Endodermal cell (in vitro differentiated cells): Measurements from ENCODE around the gene DCTN3. TPM values are rescaled to one million over a fixed set of nuclear protein-coding genes. Genes with fewer than 3 reads are reported as not detected.

Experiments
- DNase-seq: peaks from one replicate; pipeline ENCODE4 v3.0.0-alpha.2; 2017
- H3K27ac ChIP-seq: 2 replicates; pipeline ENCODE4 v1.5.1; 2013; ENCODE audit warnings: mild to moderate bottlenecking, low read depth, low read length, moderate library complexity
- H3K27me3 ChIP-seq: 2 replicates; pipeline ENCODE4 v1.6.1; 2013; ENCODE audit warnings: mild to moderate bottlenecking, low read length, moderate library complexity; ENCODE audit not compliant: insufficient read depth, control insufficient read depth, poor library complexity, severe bottlenecking
- H3K36me3 ChIP-seq: 2 replicates; pipeline ENCODE4 v1.7.0; 2013; ENCODE audit warnings: mild to moderate bottlenecking, low read length, moderate library complexity; ENCODE audit not compliant: control insufficient read depth, insufficient read depth
- H3K4me1 ChIP-seq: one replicate; pipeline ENCODE4 v1.7.0; 2013; ENCODE audit warnings: low read length; ENCODE audit not compliant: control insufficient read depth, insufficient read depth
- H3K4me3 ChIP-seq: 2 replicates; pipeline ENCODE4 v1.5.1; 2013; ENCODE audit warnings: mild to moderate bottlenecking, low read length, moderate library complexity
- H3K9ac ChIP-seq: 2 replicates; pipeline ENCODE4 v1.6.1; 2013; ENCODE audit warnings: mild to moderate bottlenecking, low read length, moderate library complexity; ENCODE audit not compliant: poor library complexity, severe bottlenecking; ENCODE audit errors: extremely low read depth
- H3K9me3 ChIP-seq: 2 replicates; pipeline ENCODE4 v1.6.1; 2013; ENCODE audit warnings: mild to moderate bottlenecking, low read length, moderate library complexity; ENCODE audit not compliant: control insufficient read depth
- H3K27ac Mint-ChIP-seq: 2 replicates; pipeline ENCODE4 v1.8.0; 2020; ENCODE audit warnings: mixed read lengths
- H3K27me3 Mint-ChIP-seq: 2 replicates; pipeline ENCODE4 v1.8.0; 2021; ENCODE audit warnings: mild to moderate bottlenecking, mixed read lengths; ENCODE audit not compliant: insufficient read depth
- H3K36me3 Mint-ChIP-seq: 2 replicates; pipeline ENCODE4 v1.8.0; 2020; ENCODE audit warnings: low read depth, mixed read lengths
- H3K4me1 Mint-ChIP-seq: 2 replicates; pipeline ENCODE4 v1.8.0; 2020; ENCODE audit warnings: mixed read lengths
- H3K4me3 Mint-ChIP-seq: 2 replicates; pipeline ENCODE4 v1.8.0; 2020; ENCODE audit warnings: mild to moderate bottlenecking, moderate library complexity, mixed read lengths
- H3K9me3 Mint-ChIP-seq: 2 replicates; pipeline ENCODE4 v1.8.0; 2020; ENCODE audit warnings: mild to moderate bottlenecking, mixed read lengths
- WGBS, 2 experiments: methylation state at CpG; one replicate each; pipeline versions ENCODE4 v1.1.5 to v1.1.7; 2013; ENCODE audit warnings: missing lambda C conversion rate in 2 of 2, mixed read lengths in 1 of 2; ENCODE audit not compliant: insufficient coverage in 1 of 2, insufficient read length in 1 of 2; 5-methylcytosine and 5-hydroxymethylcytosine counted together
- total RNA-seq, 2 donors: library from RNA; stranded (reverse); fragmentation: NEBNext Ultra II Directional in 1 of 2; extraction: Animal tissue kit (Norgen Biotek cat#: 25700) in 1 of 2; gene quantifications; 2 replicates in 1 of 2; 3 replicates in 1 of 2; pipeline ENCODE4 v1.2.1, GENCODE V29; 2021
- TF ChIP-seq, protein P1 (sequence below): fragments of 200-600 bp; sonication (generic); conservative IDR thresholded peaks from 2 replicates; pipeline ENCODE4 v1.5.0; 2021; ENCODE audit warnings: antibody characterized with exemption, mild to moderate bottlenecking

DCTN3 gene
- total RNA-seq, 2 donors from 2014 or later, result 51.9 to 53.6 TPM

DNA sequence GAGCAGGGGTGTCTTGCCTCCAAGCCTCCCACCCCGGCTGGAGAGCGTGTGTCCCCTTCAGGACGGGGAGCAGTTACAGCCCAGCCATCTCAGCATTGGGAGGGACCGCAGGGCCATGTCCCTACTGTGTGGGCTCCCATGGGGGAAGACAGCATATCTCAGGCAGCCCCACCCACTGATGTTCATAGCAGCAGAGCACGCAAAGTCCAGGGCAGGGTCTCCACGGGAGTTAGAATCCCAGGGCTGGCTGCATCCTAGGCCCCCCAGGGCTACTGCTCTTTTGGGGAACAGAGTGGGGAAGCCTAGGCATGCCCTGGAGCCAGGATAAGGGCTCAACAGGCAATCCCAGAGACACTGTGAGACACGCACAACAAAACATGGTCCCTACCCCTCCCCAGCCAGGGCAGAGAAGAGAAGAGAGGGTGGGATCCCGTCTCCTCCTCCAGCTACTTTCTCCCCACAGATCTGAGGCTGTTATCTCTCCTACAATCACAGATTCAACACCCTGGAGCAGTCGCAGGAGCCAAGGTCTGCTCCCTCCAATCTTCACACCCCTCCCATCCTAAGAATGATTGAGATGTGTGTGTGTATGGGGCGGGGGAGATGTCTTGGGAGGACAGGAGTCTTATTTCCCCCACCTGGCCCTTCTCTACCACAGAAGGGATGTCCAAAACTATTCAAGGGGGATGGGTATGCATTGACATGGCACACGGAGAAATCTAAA, 34.2 kb downstream of the DCTN3 start:
- H3K9ac ChIP-seq, result no peak overlapping the region
- no peak overlapping the region for H3K4me3 ChIP-seq
- H3K27ac Mint-ChIP-seq, result no peak overlapping the region
- DNase-seq, result no peak
- peaks cover 30% of the 10 kb centered on the region for H3K4me1 Mint-ChIP-seq
- peaks cover 97% of the 10 kb centered on the region for H3K27me3 Mint-ChIP-seq
- no peak overlapping the region for H3K27ac ChIP-seq
- TF ChIP-seq, protein P1, sequence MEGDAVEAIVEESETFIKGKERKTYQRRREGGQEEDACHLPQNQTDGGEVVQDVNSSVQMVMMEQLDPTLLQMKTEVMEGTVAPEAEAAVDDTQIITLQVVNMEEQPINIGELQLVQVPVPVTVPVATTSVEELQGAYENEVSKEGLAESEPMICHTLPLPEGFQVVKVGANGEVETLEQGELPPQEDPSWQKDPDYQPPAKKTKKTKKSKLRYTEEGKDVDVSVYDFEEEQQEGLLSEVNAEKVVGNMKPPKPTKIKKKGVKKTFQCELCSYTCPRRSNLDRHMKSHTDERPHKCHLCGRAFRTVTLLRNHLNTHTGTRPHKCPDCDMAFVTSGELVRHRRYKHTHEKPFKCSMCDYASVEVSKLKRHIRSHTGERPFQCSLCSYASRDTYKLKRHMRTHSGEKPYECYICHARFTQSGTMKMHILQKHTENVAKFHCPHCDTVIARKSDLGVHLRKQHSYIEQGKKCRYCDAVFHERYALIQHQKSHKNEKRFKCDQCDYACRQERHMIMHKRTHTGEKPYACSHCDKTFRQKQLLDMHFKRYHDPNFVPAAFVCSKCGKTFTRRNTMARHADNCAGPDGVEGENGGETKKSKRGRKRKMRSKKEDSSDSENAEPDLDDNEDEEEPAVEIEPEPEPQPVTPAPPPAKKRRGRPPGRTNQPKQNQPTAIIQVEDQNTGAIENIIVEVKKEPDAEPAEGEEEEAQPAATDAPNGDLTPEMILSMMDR, result no peak
- H3K36me3 Mint-ChIP-seq, result no peaks in the 10 kb centered on the region
- 31 to 42% methylated on average over 6 to 8 of the region's 11 CpGs for WGBS, 2 experiments
- H3K9me3 ChIP-seq, result no peaks in the 10 kb centered on the region
- no peaks in the 10 kb centered on the region for H3K36me3 ChIP-seq
- peaks cover 77% of the 10 kb centered on the region for H3K27me3 ChIP-seq
- no peak overlapping the region for H3K4me3 Mint-ChIP-seq
- H3K4me1 ChIP-seq, result peaks cover 3% of the 10 kb centered on the region
- no peaks in the 10 kb centered on the region for H3K9me3 Mint-ChIP-seq

DNA sequence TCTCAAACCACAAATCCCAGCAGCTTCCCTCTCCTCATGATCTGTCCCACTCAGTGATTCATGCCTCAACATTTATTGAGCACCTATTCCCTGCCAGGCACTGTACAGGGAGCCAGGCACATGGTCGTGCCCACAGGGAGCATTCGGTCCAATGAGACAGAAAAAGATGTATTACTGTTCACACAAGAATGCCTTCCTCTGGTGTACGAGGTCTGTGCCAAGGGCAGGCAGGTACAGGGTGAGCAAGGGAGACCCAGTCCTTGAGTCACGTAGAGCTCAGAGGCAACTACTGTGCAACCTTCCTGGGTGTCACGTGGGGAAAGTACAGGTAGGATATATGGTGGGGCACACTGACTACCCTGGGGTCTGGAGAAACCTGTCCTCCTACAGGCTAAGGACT, 35.3 kb downstream of the DCTN3 start:
- Mint-ChIP-seq H3K27me3 (peaks cover 97% of the 10 kb centered on the region), H3K4me1 (peaks cover 28% of the 10 kb centered on the region)
- TF ChIP-seq, protein P1, result no peak

DNA sequence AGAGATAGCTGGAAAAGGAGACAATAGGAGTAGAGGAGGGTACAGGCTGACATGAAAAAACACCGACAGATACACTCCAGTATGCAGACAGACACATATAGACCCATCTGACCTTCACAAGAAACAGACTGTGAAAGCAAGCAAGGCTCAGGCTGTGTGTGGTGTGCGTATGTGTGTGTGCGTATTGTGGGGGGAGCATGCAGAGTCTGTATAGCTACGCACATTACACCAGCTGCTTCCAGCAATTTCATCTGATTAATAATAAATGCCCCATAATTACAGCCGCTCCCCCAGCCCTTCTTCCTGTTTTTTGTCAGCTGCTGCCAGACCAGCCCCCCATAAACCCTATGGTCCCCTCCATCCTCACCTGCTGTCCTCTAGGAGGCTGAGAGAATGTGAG, 37.5 kb downstream of the DCTN3 start:
- WGBS, 2 experiments, result 88 to 95% methylated on average over 3 to 5 of the region's 5 CpGs
- Mint-ChIP-seq H3K4me1 (peaks cover 28% of the 10 kb centered on the region), H3K9me3 (no peaks in the 10 kb centered on the region), H3K27me3 (peaks cover 98% of the 10 kb centered on the region), H3K4me3 (no peak overlapping the region), H3K36me3 (no peaks in the 10 kb centered on the region), H3K27ac (no peak overlapping the region)
- H3K4me3 ChIP-seq, result no peak overlapping the region
- no peak overlapping the region for H3K9ac ChIP-seq
- peak overlapping the region; percentile 56 for H3K27ac ChIP-seq
- peaks cover 8% of the 10 kb centered on the region for H3K4me1 ChIP-seq
- H3K36me3 ChIP-seq, result no peaks in the 10 kb centered on the region
- TF ChIP-seq, protein P1, result no peak
- H3K9me3 ChIP-seq, result no peaks in the 10 kb centered on the region
- H3K27me3 ChIP-seq, result peaks cover 75% of the 10 kb centered on the region
- DNase-seq, result no peak

More for the DNA sequence above, 35.3 kb downstream of the DCTN3 start:
- no peaks in the 10 kb centered on the region for H3K9me3 Mint-ChIP-seq
- H3K36me3 Mint-ChIP-seq, result no peaks in the 10 kb centered on the region
- no peak overlapping the region for H3K27ac ChIP-seq
- no peak overlapping the region for H3K4me3 ChIP-seq
- no peaks in the 10 kb centered on the region for H3K36me3 ChIP-seq
- no peaks in the 10 kb centered on the region for H3K4me1 ChIP-seq
- no peak overlapping the region for H3K4me3 Mint-ChIP-seq
- no peaks in the 10 kb centered on the region for H3K9me3 ChIP-seq
- H3K27ac Mint-ChIP-seq, result no peak overlapping the region
- H3K27me3 ChIP-seq, result peaks cover 76% of the 10 kb centered on the region
- no peak overlapping the region for H3K9ac ChIP-seq
- DNase-seq, result no peak
- 87 to 93% methylated on average over 3 to 5 of the region's 5 CpGs for WGBS, 2 experiments
